HepG2 (cell line): ENCODE measurements around the gene EML2. TPM values are rescaled to one million over a fixed set of nuclear protein-coding genes. Genes with fewer than 3 reads are reported as not detected.

ENCODE experiments used
- ATAC-seq: fragments of 200-7000 bp; cut with Tn5 transposase; 3 replicates; pipeline ENCODE4 v1.9.1; 2020; ENCODE audit warnings: mild to moderate bottlenecking, moderate library complexity
- BruUV-seq: library from RNA; stranded (reverse); fragments of 400-500 nt; replicated peaks from 2 replicates; lab custom pipeline; 2021; lab: Mats Ljungman, UMichigan
- CTCF ChIA-PET: fragments of 300-600 bp; formaldehyde crosslinking; extraction: SDS; loops from one replicate; lab custom pipeline; 2021; ENCODE audit warnings: low total read pairs, inconsistent platforms, low intra/inter-chr PET ratio; lab: Yijun Ruan, JAX
- POLR2A ChIA-PET: fragments of 350-600 bp; sonication (Branson Sonifier 250); formaldehyde crosslinking; loops from one replicate; lab custom pipeline; 2020; ENCODE audit warnings: antibody characterized with exemption, inconsistent platforms; lab: Yijun Ruan, JAX
- DNase-seq: peaks from one replicate; pipeline ENCODE4 v3.0.0-alpha.2; 2015; ENCODE audit warnings: low spot score
- FAIRE-seq: peaks from 3 replicates; lab custom pipeline; 2011; peaks lifted over from hg19 to GRCh38; lab: Jason Lieb, UNC
- H2AFZ ChIP-seq: one replicate; pipeline ENCODE4 v1.6.1; 2011; ENCODE audit warnings: low read length, inconsistent platforms
- H3K27ac ChIP-seq: fragments of 300-600 bp; 3 replicates; pipeline ENCODE4 v1.8.0; 2011; ENCODE audit warnings: mixed run types, mild to moderate bottlenecking, mixed read lengths, low read length, inconsistent platforms; ENCODE audit not compliant: insufficient read depth; ENCODE audit errors: extremely low read length
- H3K27me3 ChIP-seq, 2 experiments: fragments of 200-600 bp in 1 of 2; 2 replicates in 1 of 2; 3 replicates in 1 of 2; pipeline versions ENCODE4 v1.6.0 to v1.8.0; 2011; ENCODE audit warnings: low read length in 2 of 2, mild to moderate bottlenecking in 2 of 2, moderate library complexity in 2 of 2, inconsistent platforms in 1 of 2; ENCODE audit not compliant: insufficient read depth in 2 of 2, control insufficient read depth in 1 of 2
- H3K36me3 ChIP-seq, 2 experiments: fragments of 200-600 bp in 1 of 2; replicated peaks in 1 of 2; 2 replicates in 1 of 2; 3 replicates in 1 of 2; pipeline versions ENCODE4 v1.5.1 to v1.8.0; 2011; ENCODE audit warnings: low read length in 2 of 2, inconsistent platforms in 1 of 2; ENCODE audit not compliant: insufficient read depth in 2 of 2, control insufficient read depth in 1 of 2
- H3K4me1 ChIP-seq: 2 replicates; pipeline ENCODE4 v1.5.1; 2012; ENCODE audit warnings: low read length, inconsistent platforms; ENCODE audit not compliant: insufficient read depth
- H3K4me2 ChIP-seq: 2 replicates; pipeline ENCODE4 v1.6.0; 2011; ENCODE audit warnings: low read depth, low read length, inconsistent platforms
- H3K4me3 ChIP-seq, 3 experiments: fragments of 200-600 bp in 1 of 3; sonication (generic), shearing (Covaris generic) in 1 of 3; replicated peaks in 1 of 3; 2 replicates each; pipeline ENCODE4 v1.5.1; 2011 to 2016; ENCODE audit warnings: low read length in 3 of 3, inconsistent platforms in 2 of 3, low read depth in 2 of 3, mild to moderate bottlenecking in 2 of 3, control low read depth in 1 of 3, mixed read lengths in 1 of 3; ENCODE audit not compliant: insufficient read depth in 1 of 3
- H3K79me2 ChIP-seq: one replicate; pipeline ENCODE4 v1.6.1; 2011; ENCODE audit warnings: low read length, inconsistent platforms; ENCODE audit not compliant: insufficient read depth
- H3K9ac ChIP-seq: 2 replicates; pipeline ENCODE4 v1.6.0; 2011; ENCODE audit warnings: mild to moderate bottlenecking, low read depth, low read length, inconsistent platforms; ENCODE audit not compliant: insufficient read depth
- H3K9me3 ChIP-seq: 2 replicates; pipeline ENCODE4 v1.5.1; 2012; ENCODE audit warnings: mild to moderate bottlenecking, low read length
- H4K20me1 ChIP-seq: 2 replicates; pipeline ENCODE4 v1.6.0; 2011; ENCODE audit warnings: inconsistent platforms, mild to moderate bottlenecking, low read length, moderate library complexity; ENCODE audit not compliant: insufficient read depth
- BCL3 ChIP-seq: sonication (generic); formaldehyde crosslinking; IDR thresholded peaks from 2 replicates; pipeline ENCODE4 v1.5.1; 2020; ENCODE audit warnings: mild to moderate bottlenecking, missing genetic modification reagents, moderate library complexity
- MAFK ChIP-seq, 2 experiments: IDR thresholded peaks in 1 of 2; conservative IDR thresholded peaks in 1 of 2; 2 replicates each; pipeline ENCODE4 v1.6.1; 2011; ENCODE audit warnings: improper control_type of control experiment in 2 of 2, low read length in 2 of 2
- RFX1 ChIP-seq: fragments of 450-650 bp; IDR thresholded peaks from 2 replicates; pipeline ENCODE4 v1.6.1; 2017
- U2AF1 ChIP-seq: fragments of 200-400 bp; formaldehyde crosslinking; optimal IDR thresholded peaks from 2 replicates; pipeline ENCODE3; 2017; ENCODE audit warnings: mild to moderate bottlenecking, low read depth, low read length
- ZNF20 ChIP-seq: sonication (generic); formaldehyde crosslinking; IDR thresholded peaks from 2 replicates; pipeline ENCODE4 v1.4.0; 2020; ENCODE audit warnings: mild to moderate bottlenecking, moderate library complexity, missing genetic modification reagents
- ZNF230 ChIP-seq: sonication (generic); formaldehyde crosslinking; IDR thresholded peaks from 2 replicates; pipeline ENCODE4 v1.4.0; 2020; ENCODE audit warnings: mild to moderate bottlenecking, missing genetic modification reagents
- ZNF616 ChIP-seq: sonication (generic); formaldehyde crosslinking; IDR thresholded peaks from 2 replicates; pipeline ENCODE4 v1.5.0; 2020; ENCODE audit warnings: low read depth, mild to moderate bottlenecking, missing genetic modification reagents
- ZNF629 ChIP-seq: sonication (generic); formaldehyde crosslinking; conservative IDR thresholded peaks from 2 replicates; pipeline ENCODE4 v1.5.0; 2020; ENCODE audit warnings: missing genetic modification reagents
- ZNF792 ChIP-seq: IDR thresholded peaks from 2 replicates; pipeline ENCODE4 v1.6.1; 2016
- WGBS: methylation state at CpG from one replicate; pipeline ENCODE4 v1.1.6; 2017; ENCODE audit warnings: low lambda C conversion rate; 5-methylcytosine and 5-hydroxymethylcytosine counted together
- in situ Hi-C: cut with HindIII; loops from 2 replicates; pipeline ENCODE4 v1.10.0; 2017; ENCODE audit warnings: low pct_unique_long_range_greater_than_20kb; ENCODE audit not compliant: extremely low pct_ligation_motif_present
- intact Hi-C: fragments of 100-400 bp; cut with micrococcal nuclease; formaldehyde crosslinking; loops from one replicate; pipeline ENCODE4 v1.10.0; 2022; ENCODE audit not compliant: unreplicated experiment
- polyA plus RNA-seq, 8 experiments: library from polyadenylated mRNA; depleted of rRNA in 3 of 8; stranded (reverse) in 7 of 8; unstranded in 1 of 8; fragments of >200 nt; fragmentation: Illumina TruSeq in 4 of 8; extraction: Trizol in 4 of 8; gene quantifications; 2 replicates each; pipeline versions ENCODE4 v1.2.1 to v1.2.3, GENCODE V29; 2011 to 2016; ENCODE audit warnings: low read depth in 4 of 8, missing spikeins in 1 of 8, mixed read lengths in 1 of 8; ENCODE audit not compliant: insufficient read depth in 1 of 8
- total RNA-seq, 5 experiments: library from RNA; depleted of rRNA; stranded (reverse); fragments of >200 nt; fragmentation: Illumina TruSeq; extraction: Trizol; gene quantifications; 2 replicates each; pipeline ENCODE4 v1.2.3, GENCODE V29; 2016; ENCODE audit warnings: low read depth in 1 of 5
- TF ChIP-seq, protein P1 (sequence below): sonication (generic); formaldehyde crosslinking; IDR thresholded peaks from 2 replicates; pipeline ENCODE4 v1.9.0; 2021; ENCODE audit warnings: missing genetic modification reagents, mild to moderate bottlenecking, borderline replicate concordance
- TF ChIP-seq, protein P2 (sequence below): IDR thresholded peaks from 2 replicates; pipeline ENCODE4 v1.6.1; 2016; ENCODE audit warnings: low read depth, control low read depth

EML2 gene
- total and polyA plus RNA-seq, 2 of the 13 experiments (the other 11 are each of a cell fraction or from before 2014, with no cell fraction given), result 7.3 to 12.9 TPM

DNA sequence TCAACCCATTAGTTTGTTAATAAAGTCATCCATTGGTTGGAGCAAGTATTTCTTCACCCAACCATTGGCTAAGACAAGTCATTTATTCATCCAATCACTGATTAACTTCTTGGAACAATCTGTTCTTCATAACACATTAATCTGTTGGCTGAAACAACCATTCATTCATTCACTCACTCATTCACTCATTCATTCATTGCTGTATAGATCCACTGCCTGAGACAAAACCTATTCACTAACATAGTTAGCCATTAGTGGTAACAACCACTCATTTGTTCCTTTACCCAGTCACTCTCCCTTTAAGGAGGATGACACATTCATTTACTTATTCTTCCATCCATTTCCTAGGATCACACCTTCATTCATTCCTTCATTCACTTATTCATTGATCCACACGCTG lies 15.2 kb downstream of the EML2 start (continued):
- TF ChIP-seq, protein P1, sequence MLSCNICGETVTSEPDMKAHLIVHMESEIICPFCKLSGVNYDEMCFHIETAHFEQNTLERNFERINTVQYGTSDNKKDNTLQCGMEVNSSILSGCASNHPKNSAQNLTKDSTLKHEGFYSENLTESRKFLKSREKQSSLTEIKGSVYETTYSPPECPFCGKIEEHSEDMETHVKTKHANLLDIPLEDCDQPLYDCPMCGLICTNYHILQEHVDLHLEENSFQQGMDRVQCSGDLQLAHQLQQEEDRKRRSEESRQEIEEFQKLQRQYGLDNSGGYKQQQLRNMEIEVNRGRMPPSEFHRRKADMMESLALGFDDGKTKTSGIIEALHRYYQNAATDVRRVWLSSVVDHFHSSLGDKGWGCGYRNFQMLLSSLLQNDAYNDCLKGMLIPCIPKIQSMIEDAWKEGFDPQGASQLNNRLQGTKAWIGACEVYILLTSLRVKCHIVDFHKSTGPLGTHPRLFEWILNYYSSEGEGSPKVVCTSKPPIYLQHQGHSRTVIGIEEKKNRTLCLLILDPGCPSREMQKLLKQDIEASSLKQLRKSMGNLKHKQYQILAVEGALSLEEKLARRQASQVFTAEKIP, result no peak
- TF ChIP-seq ZNF629 (CRISPR knock-in tag) (no peak), ZNF792 (no peak), ZNF230 (CRISPR knock-in tag) (no peak), RFX1 (no peak), ZNF616 (CRISPR knock-in tag) (no peak), MAFK (conservative IDR thresholded peaks at IDR 0.05 in 1 of 2, IDR thresholded peaks at IDR 0.05 in 1 of 2; ENCODE audit: low read length in 2 of 2) (no peak), BCL3 (no peak)
- TF ChIP-seq, protein P2, sequence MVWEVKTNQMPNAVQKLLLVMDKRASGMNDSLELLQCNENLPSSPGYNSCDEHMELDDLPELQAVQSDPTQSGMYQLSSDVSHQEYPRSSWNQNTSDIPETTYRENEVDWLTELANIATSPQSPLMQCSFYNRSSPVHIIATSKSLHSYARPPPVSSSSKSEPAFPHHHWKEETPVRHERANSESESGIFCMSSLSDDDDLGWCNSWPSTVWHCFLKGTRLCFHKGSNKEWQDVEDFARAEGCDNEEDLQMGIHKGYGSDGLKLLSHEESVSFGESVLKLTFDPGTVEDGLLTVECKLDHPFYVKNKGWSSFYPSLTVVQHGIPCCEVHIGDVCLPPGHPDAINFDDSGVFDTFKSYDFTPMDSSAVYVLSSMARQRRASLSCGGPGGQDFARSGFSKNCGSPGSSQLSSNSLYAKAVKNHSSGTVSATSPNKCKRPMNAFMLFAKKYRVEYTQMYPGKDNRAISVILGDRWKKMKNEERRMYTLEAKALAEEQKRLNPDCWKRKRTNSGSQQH, result no peak

DNA sequence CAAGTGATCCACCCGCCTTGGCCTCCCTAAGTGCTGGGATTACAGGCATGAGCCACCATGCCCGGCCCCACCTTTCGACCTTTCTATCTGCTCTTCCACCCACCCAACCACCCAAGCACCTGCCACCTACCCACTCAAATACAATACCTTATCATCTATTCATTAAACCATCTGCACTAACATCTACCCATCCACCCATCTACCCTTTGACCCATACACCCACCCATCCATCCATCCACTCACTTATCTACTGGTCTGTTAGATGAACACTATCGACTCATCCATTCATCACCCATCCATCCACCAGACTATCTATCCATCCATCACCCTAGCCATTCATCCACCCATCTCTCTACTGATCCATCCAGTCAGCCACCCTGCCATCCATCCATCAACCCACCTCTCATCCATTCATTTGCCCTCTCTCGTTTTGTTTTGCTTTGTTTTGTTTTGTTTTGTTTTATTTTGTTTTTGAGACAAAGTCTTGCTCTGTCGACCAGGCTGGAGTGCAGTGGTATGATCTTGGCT lies 17.2 kb downstream of the EML2 start:
- Histone ChIP-seq H3K9ac (no peak overlapping the region), H3K9me3 (no peaks in the 10 kb centered on the region), H3K4me2 (no peak overlapping the region), H3K79me2 (no peaks in the 10 kb centered on the region), H3K27me3 (no peaks in the 10 kb centered on the region; a peak in 1 of 5 replicates), H2AFZ (no peak overlapping the region), H3K27ac (no peak overlapping the region), H3K4me1 (no peaks in the 10 kb centered on the region), H4K20me1 (no peaks in the 10 kb centered on the region), H3K36me3 (peaks cover 2 to 5% of the 10 kb centered on the region in 2 experiments; a peak in 2 of 5 replicates), H3K4me3 (no peak overlapping the region)
- POLR2A ChIA-PET, result no interaction called here
- FAIRE-seq (no peak), ATAC-seq (no peak), DNase-seq (no peak)
- WGBS, result 87% methylated on average over 6 of the region's 6 CpGs
- CTCF ChIA-PET, result no interaction called here
- intact Hi-C loops, result no loop called here
- BruUV-seq, result no TSS peak
- in situ Hi-C loops, result no loop called here
- TF ChIP-seq ZNF20 (CRISPR knock-in tag) (no peak), U2AF1 (no peak)
